Mesothelial cell of epicardium (in vitro differentiated cells): ENCODE measurements around the gene DPYD. TPM values are rescaled to one million over a fixed set of nuclear protein-coding genes. Genes with fewer than 3 reads are reported as not detected.

ENCODE experiments used
- DNase-seq, 2 experiments: peaks; one replicate each; pipeline ENCODE4 v3.0.0; 2021; ENCODE audit warnings: low spot score in 2 of 2; ENCODE audit not compliant: unreplicated experiment in 2 of 2
- H3K27ac Mint-ChIP-seq: 2 replicates; pipeline ENCODE4 v1.8.0; 2021; ENCODE audit warnings: mixed read lengths
- H3K27me3 Mint-ChIP-seq: 2 replicates; pipeline ENCODE4 v1.8.0; 2021; ENCODE audit warnings: low read depth, mixed read lengths
- H3K36me3 Mint-ChIP-seq: 2 replicates; pipeline ENCODE4 v1.8.0; 2021; ENCODE audit warnings: mixed read lengths
- H3K4me1 Mint-ChIP-seq: 2 replicates; pipeline ENCODE4 v1.8.0; 2021; ENCODE audit warnings: mixed read lengths
- H3K4me3 Mint-ChIP-seq: 2 replicates; pipeline ENCODE4 v1.8.0; 2021; ENCODE audit warnings: mild to moderate bottlenecking, moderate library complexity, mixed read lengths
- H3K9me3 Mint-ChIP-seq: 2 replicates; pipeline ENCODE4 v1.8.0; 2021; ENCODE audit warnings: mixed read lengths
- total RNA-seq: library from RNA; stranded (reverse); gene quantifications from 3 replicates; pipeline ENCODE4 v1.2.1, GENCODE V29; 2021
- TF ChIP-seq, protein P1 (sequence below): fragments of 200-600 bp; sonication (generic); IDR thresholded peaks from one replicate; pipeline ENCODE4 v1.5.0; 2021; ENCODE audit warnings: antibody characterized with exemption; ENCODE audit not compliant: unreplicated experiment

Gene DPYD
- total RNA-seq, 1 donor from 2014 or later = 13.3 TPM

DNA sequence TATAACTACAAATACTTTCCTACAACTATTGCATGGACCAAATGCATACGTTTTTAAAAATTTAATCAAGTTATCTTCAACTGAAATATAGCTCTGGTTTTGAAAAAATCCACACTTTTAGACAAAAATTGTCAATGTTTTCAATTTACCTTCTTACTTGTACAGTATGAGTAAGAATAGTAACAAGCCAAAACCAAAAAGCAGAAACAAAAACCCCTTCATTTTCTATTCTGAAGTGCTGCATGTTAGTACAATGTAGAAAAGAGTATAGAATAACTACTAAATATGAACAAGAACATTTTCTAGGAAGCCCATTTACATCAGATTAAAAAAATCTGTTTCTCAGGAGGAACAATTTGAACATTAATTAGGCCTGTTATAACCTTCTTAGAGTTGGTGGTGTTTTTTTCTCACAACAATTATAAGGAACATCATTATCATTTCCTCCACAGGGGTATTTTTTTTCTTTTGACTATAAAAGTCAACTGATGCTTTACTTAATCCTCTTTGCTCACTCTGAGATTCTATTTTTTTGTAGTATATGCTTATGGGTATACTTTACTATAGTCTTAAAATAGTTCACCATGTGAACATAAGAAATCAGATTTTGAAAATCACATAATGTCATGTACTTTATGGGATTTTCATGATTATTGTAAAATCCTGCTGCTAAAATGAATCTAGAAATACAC, 723.9 kb downstream of the DPYD start:
- Mint-ChIP-seq H3K4me3 (no peak overlapping the region), H3K9me3 (no peaks in the 10 kb centered on the region), H3K27ac (no peak overlapping the region), H3K36me3 (no peaks in the 10 kb centered on the region), H3K4me1 (peaks cover 25% of the 10 kb centered on the region), H3K27me3 (no peaks in the 10 kb centered on the region)
- TF ChIP-seq, protein P1, sequence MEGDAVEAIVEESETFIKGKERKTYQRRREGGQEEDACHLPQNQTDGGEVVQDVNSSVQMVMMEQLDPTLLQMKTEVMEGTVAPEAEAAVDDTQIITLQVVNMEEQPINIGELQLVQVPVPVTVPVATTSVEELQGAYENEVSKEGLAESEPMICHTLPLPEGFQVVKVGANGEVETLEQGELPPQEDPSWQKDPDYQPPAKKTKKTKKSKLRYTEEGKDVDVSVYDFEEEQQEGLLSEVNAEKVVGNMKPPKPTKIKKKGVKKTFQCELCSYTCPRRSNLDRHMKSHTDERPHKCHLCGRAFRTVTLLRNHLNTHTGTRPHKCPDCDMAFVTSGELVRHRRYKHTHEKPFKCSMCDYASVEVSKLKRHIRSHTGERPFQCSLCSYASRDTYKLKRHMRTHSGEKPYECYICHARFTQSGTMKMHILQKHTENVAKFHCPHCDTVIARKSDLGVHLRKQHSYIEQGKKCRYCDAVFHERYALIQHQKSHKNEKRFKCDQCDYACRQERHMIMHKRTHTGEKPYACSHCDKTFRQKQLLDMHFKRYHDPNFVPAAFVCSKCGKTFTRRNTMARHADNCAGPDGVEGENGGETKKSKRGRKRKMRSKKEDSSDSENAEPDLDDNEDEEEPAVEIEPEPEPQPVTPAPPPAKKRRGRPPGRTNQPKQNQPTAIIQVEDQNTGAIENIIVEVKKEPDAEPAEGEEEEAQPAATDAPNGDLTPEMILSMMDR = no peak
- no peak for DNase-seq

DNA sequence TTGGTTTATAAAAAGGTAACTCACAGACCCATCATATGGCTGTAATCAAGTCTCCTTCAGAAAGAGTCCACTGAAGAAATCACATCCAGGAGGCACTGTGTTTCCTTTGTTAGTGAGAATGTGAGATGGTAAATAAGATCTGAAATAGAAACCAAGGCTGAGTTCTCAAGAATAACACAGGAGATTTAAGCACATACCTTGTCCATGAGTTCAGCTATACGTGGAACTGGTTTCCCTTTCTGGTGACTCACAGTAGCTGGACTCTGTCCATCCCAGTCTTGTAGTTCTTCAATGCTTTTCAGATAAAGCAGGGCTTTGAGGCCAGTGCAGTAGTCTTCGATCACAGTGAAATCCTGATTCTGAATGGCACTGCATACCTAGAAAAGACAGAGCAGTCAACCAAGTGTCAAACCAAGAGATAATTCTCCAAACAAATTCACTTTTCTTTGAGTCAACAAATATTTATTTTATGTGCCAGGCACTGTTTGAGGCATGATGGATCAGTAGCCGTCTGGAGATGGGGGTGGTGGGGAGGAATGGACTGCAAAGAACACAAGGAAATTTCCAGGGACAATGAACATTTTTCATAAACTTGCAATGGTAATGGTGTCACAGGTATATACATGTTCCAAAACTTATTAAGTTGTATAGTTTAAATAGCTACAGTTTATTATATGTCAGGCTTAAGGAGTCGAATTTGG, 727.8 kb downstream of the DPYD start:
- H3K27me3 Mint-ChIP-seq = no peaks in the 10 kb centered on the region
- peak overlapping the region; percentile 73 for H3K27ac Mint-ChIP-seq
- TF ChIP-seq, protein P1 = no peak
- no peaks in the 10 kb centered on the region for H3K36me3 Mint-ChIP-seq
- H3K9me3 Mint-ChIP-seq = no peaks in the 10 kb centered on the region
- peaks cover 9% of the 10 kb centered on the region for H3K4me1 Mint-ChIP-seq
- H3K4me3 Mint-ChIP-seq = no peak overlapping the region
- DNase-seq = no peak

DNA sequence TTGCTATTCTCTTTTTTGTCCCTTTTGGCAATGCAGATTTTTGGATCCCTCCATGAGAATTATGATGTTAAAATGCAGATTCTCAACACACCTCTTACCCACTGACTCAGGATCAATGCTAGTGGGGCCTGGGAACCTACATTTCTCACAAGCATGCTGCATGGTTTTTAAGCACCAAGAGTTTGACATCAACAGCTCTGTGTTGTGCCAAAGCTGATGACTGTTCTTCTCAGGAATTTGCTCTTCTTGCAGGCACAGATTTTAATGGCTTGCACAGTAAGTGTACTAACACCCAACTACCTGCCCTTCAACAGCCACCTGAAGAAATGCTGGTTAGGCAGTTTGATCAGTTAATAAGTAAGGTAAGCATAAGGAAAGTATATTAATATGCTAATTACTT, 730.5 kb downstream of the DPYD start:
- H3K27ac Mint-ChIP-seq = no peak overlapping the region
- H3K4me3 Mint-ChIP-seq = no peak overlapping the region
- peaks cover 9% of the 10 kb centered on the region for H3K4me1 Mint-ChIP-seq
- H3K9me3 Mint-ChIP-seq = peaks cover 12% of the 10 kb centered on the region
- H3K27me3 Mint-ChIP-seq = no peaks in the 10 kb centered on the region
- DNase-seq = no peak
- TF ChIP-seq, protein P1 = no peak
- H3K36me3 Mint-ChIP-seq = no peaks in the 10 kb centered on the region

DNA sequence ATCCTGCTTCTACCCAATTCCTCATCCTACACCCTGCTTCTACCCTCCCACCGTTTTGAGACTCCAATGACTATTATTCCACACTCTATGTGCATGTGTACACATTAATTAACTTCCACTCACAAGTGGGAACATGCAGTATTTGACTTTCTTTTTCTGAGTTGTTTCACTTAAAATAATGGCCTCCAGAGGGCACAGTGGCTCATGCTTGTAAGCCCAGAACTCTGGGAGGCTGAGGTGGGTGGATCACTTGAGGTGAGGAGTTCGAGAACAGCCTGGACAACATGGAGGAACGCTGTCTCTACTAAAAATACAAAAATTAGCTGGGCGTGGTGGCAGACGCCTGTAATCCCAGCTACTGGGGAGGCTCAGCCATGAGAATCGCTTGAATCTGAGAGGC, 734.5 kb downstream of the DPYD start:
- TF ChIP-seq, protein P1 = no peak
- Mint-ChIP-seq H3K36me3 (no peaks in the 10 kb centered on the region), H3K4me1 (no peaks in the 10 kb centered on the region), H3K4me3 (no peak overlapping the region), H3K27ac (no peak overlapping the region), H3K9me3 (peaks cover 20% of the 10 kb centered on the region), H3K27me3 (peaks cover 7% of the 10 kb centered on the region)
- DNase-seq = no peak

DNA sequence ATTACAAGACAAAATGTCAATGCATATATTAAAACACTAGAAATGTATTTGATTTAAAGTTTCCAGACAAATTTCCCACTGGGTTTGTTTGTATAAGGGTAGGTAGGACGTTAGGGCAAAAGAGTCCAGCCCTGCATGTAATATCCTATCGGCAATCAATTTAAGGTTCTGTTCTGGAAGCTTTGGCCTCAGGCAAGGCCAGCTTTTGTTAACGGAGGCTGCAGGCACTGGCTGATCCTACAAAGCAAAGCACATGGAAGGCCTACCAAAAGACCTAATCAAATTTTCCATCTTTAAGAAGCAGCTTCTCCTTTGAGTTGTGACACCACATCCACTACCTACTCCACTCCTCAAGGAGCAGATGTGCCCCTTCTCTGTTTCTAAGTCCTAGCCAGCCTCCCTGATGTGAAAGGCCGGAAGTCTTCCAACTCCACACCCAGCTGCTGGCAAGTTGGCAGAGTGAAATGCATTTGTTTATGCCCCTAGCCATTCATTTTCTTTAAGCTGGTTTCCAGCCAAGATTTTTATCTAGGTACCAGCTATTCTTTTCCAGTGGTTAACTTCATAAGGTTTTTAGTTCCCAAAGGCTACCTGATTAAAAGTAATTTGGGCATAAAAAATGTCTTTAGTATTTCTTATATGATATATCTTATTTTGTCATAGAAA, 746.7 kb downstream of the DPYD start:
- TF ChIP-seq, protein P1 = no peak
- H3K27me3 Mint-ChIP-seq = no peaks in the 10 kb centered on the region
- H3K9me3 Mint-ChIP-seq = peaks cover 5% of the 10 kb centered on the region
- H3K27ac Mint-ChIP-seq = no peak overlapping the region
- no peak overlapping the region for H3K4me3 Mint-ChIP-seq
- H3K4me1 Mint-ChIP-seq = no peaks in the 10 kb centered on the region
- no peaks in the 10 kb centered on the region for H3K36me3 Mint-ChIP-seq
- no peak for DNase-seq
